HG02885 (cell line): Measurements from ENCODE around the gene UQCRC1.

Source experiments
- ATAC-seq: cut with Tn5 transposase; IDR thresholded peaks from one replicate; pipeline ENCODE4 v1.9.1; 2021; ENCODE audit warnings: mild to moderate bottlenecking; ENCODE audit not compliant: unreplicated experiment, poor library complexity

UQCRC1 gene

GRCh38 chr3:48600711-48601621 is 8.5 kb downstream of the UQCRC1 start:
- ATAC-seq: no peak

- no peak for ATAC-seq
Measured at GRCh38 chr3:48599509-48600285, 9.7 kb downstream of the UQCRC1 start.

GRCh38 chr3:48599077-48599501 is 10.4 kb downstream of the UQCRC1 start:
- no peak for ATAC-seq

GRCh38 chr3:48598323-48599076 is 10.9 kb downstream of the UQCRC1 start:
- ATAC-seq: no peak

- no peak for ATAC-seq
Measured at GRCh38 chr3:48597408-48597800, 12.0 kb downstream of the UQCRC1 start.

GRCh38 chr3:48596676-48597407 is 12.6 kb downstream of the UQCRC1 start:
- no peak for ATAC-seq

GRCh38 chr3:48596157-48596556 is 13.3 kb downstream of the UQCRC1 start:
- no peak for ATAC-seq

GRCh38 chr3:48595526-48596121 is 13.8 kb downstream of the UQCRC1 start:
- no peak for ATAC-seq

- ATAC-seq: no peak
Measured at GRCh38 chr3:48595075-48595525, 14.3 kb downstream of the UQCRC1 start, which contains the start of gene COL7A1. COL7A1 (minus strand) TSS chr3:48595329; CDS start chr3:48595159, 170 bp downstream.

- ATAC-seq: no peak
Measured at GRCh38 chr3:48594417-48595049, 14.9 kb downstream of the UQCRC1 start.

GRCh38 chr3:48593337-48593736 is 16.1 kb downstream of the UQCRC1 start:
- no peak for ATAC-seq

- no peak for ATAC-seq
Measured at GRCh38 chr3:48592519-48593087, 16.8 kb downstream of the UQCRC1 start.

- ATAC-seq: no peak
Measured at GRCh38 chr3:48591886-48592518, 17.4 kb downstream of the UQCRC1 start.

GRCh38 chr3:48591436-48591835 is 18.0 kb downstream of the UQCRC1 start:
- ATAC-seq: no peak

- ATAC-seq: no peak
Measured at GRCh38 chr3:48588230-48588629, 21.2 kb downstream of the UQCRC1 start.

GRCh38 chr3:48587686-48588085 is 21.8 kb downstream of the UQCRC1 start:
- no peak for ATAC-seq

GRCh38 chr3:48585411-48585810 is 24.0 kb downstream of the UQCRC1 start:
- ATAC-seq: no peak

GRCh38 chr3:48584836-48585235 is 24.6 kb downstream of the UQCRC1 start:
- no peak for ATAC-seq
